NT2/D1 (cell line): ENCODE measurements around the gene LILRB1.

Experiments
- SUZ12 ChIP-seq: IDR thresholded peaks from 2 replicates; pipeline ENCODE4 v1.6.1; 2011; ENCODE audit not compliant: insufficient read length, insufficient read depth; ENCODE audit errors: extremely low read depth
- YY1 ChIP-seq: IDR thresholded peaks from 2 replicates; pipeline ENCODE4 v1.6.1; 2011; ENCODE audit not compliant: insufficient read length, insufficient read depth
- ZNF274 ChIP-seq: IDR thresholded peaks from 2 replicates; pipeline ENCODE4 v1.6.1; 2011; ENCODE audit warnings: mild to moderate bottlenecking, low read depth, low read length

- TF ChIP-seq ZNF274 (no peak), YY1 (no peak), SUZ12 (no peak)
Measured at GRCh38 chr19:54660306-54660705, 30.0 kb downstream of the LILRB1 start.
